ENCODE results near the gene MAPT. TPM values are rescaled to one million over a fixed set of nuclear protein-coding genes. Genes with fewer than 3 reads are reported as not detected.
"Not testable (repeated sequence)": the region's sequence is repeated elsewhere in the genome, so short reads cannot be mapped to it uniquely, and the experiment has no call there.

Gene MAPT
- total RNA-seq, 6 experiments from 2014 or later: 0.11 to 0.43 (median 0.26) TPM

DNA sequence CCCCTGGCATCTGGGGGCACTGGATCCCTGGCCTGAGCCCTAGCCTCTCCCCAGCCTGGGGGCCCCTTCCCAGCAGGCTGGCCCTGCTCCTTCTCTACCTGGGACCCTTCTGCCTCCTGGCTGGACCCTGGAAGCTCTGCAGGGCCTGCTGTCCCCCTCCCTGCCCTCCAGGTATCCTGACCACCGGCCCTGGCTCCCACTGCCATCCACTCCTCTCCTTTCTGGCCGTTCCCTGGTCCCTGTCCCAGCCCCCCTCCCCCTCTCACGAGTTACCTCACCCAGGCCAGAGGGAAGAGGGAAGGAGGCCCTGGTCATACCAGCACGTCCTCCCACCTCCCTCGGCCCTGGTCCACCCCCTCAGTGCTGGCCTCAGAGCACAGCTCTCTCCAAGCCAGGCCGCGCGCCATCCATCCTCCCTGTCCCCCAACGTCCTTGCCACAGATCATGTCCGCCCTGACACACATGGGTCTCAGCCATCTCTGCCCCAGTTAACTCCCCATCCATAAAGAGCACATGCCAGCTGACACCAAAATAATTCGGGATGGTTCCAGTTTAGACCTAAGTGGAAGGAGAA is 118.2 kb downstream of the MAPT start:
- H3K4me1 Mint-ChIP-seq (ENCODE audit: low read depth): peaks cover 17% of the 10 kb centered on the region
- DNase-seq: no peak
- H3K36me3 Mint-ChIP-seq (ENCODE audit: low read depth): no peaks in the 10 kb centered on the region
- no peak overlapping the region; the same call in 1 of the 2 replicates for H3K27ac Mint-ChIP-seq
- TF ChIP-seq CTCF (IDR thresholded peaks at IDR 0.05): no peak
- H3K27me3 Mint-ChIP-seq (ENCODE audit: insufficient read depth): peaks cover 6% of the 10 kb centered on the region
- H3K4me3 Mint-ChIP-seq: no peak overlapping the region
- H3K9me3 Mint-ChIP-seq: no peaks in the 10 kb centered on the region

DNA sequence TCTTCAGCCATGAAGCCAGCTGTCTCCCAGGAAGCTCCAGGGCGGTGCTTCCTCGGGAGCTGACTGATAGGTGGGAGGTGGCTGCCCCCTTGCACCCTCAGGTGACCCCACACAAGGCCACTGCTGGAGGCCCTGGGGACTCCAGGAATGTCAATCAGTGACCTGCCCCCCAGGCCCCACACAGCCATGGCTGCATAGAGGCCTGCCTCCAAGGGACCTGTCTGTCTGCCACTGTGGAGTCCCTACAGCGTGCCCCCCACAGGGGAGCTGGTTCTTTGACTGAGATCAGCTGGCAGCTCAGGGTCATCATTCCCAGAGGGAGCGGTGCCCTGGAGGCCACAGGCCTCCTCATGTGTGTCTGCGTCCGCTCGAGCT is 118.8 kb downstream of the MAPT start:
- TF ChIP-seq CTCF (IDR thresholded peaks at IDR 0.05): no peak
- Mint-ChIP-seq H3K4me3 (no peak overlapping the region), H3K9me3 (no peaks in the 10 kb centered on the region), H3K4me1 (ENCODE audit: low read depth) (peaks cover 17% of the 10 kb centered on the region), H3K36me3 (ENCODE audit: low read depth) (no peaks in the 10 kb centered on the region), H3K27ac (no peak overlapping the region; the same call in 1 of the 2 replicates), H3K27me3 (ENCODE audit: insufficient read depth) (peaks cover 6% of the 10 kb centered on the region)
- DNase-seq: no peak

DNA sequence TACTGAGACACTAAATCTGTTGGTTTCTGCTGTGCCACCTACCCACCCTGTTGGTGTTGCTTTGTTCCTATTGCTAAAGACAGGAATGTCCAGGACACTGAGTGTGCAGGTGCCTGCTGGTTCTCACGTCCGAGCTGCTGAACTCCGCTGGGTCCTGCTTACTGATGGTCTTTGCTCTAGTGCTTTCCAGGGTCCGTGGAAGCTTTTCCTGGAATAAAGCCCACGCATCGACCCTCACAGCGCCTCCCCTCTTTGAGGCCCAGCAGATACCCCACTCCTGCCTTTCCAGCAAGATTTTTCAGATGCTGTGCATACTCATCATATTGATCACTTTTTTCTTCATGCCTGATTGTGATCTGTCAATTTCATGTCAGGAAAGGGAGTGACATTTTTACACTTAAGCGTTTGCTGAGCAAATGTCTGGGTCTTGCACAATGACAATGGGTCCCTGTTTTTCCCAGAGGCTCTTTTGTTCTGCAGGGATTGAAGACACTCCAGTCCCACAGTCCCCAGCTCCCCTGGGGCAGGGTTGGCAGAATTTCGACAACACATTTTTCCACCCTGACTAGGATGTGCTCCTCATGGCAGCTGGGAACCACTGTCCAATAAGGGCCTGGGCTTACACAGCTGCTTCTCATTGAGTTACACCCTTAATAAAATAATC is 119.3 kb downstream of the MAPT start:
- Mint-ChIP-seq H3K4me3 (no peak overlapping the region), H3K4me1 (ENCODE audit: low read depth) (peaks cover 17% of the 10 kb centered on the region), H3K36me3 (ENCODE audit: low read depth) (no peaks in the 10 kb centered on the region), H3K27me3 (ENCODE audit: insufficient read depth) (peaks cover 6% of the 10 kb centered on the region), H3K9me3 (no peaks in the 10 kb centered on the region), H3K27ac (peak overlapping the region; percentile 37; the same call in 1 of the 2 replicates)
- TF ChIP-seq CTCF (IDR thresholded peaks at IDR 0.05): no peak
- peak; percentile 70 for DNase-seq

DNA sequence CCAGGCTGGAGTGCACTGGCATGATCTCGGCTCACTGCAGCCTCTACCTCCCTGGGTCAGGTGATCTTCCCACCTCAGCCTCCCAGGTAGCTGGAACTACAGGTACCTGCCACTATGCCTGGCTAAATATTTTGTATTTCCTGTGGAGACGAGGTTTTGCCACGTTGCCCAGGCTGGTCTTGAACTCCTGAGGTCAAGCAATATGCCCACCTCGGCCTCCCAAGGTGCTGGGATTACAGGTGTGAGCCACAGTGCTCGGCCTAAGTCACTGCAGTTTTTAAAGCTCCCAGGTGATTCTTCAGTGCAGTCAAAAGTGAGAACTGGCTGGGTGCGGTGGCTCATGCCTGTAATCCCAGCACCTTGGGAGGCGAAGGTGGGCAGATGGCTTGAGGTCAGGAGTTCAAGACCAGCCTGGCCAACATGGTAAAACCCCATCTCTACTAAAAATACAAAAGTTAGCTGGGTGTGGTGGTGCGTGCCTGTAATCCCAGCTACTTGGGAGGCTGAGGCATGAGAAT is 125.1 kb downstream of the MAPT start:
- H3K4me1 Mint-ChIP-seq (ENCODE audit: low read depth); DNase-seq; H3K27ac Mint-ChIP-seq; H3K4me3 Mint-ChIP-seq; H3K27me3 Mint-ChIP-seq (ENCODE audit: insufficient read depth); H3K9me3 Mint-ChIP-seq; H3K36me3 Mint-ChIP-seq (ENCODE audit: low read depth): not testable (repeated sequence)

DNA sequence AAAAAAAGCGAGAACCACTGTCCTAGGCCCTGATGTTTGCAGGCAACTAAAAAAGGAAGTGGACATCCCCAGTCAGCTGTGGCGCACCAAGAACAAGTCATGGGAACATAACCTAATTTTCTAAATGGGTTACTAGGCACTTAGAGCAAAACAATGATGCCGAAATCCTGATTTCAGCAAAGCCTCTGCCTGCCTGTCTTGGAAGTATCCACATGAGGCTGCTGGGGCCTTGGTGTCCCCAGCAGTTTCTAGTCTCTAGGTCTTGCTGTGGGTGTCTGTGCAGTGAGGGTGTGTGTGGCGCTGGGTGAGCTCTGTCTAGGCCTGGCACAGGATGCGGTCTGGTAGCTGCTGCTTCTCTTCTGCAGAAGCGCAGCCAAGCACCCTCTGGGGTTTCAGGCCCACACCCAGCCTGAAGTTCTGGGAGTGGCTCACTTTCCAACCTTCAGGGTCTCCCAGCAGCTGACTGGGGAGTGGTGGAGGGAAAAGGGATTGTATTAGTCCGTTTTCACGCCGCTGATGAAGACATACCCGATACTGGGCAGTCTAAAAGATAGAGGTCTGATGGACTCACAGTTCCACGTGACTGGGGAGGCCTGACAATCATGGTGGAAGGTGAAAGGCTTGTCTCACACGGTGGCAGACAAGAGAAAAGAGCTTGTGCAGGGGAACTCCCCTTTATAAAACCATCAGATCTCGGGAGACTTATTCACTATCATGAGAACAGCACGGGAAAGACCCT is 125.8 kb downstream of the MAPT start:
- Mint-ChIP-seq H3K27me3 (ENCODE audit: insufficient read depth) (peaks cover 5% of the 10 kb centered on the region), H3K27ac (no peak overlapping the region), H3K9me3 (no peaks in the 10 kb centered on the region), H3K4me1 (ENCODE audit: low read depth) (no peaks in the 10 kb centered on the region), H3K4me3 (no peak overlapping the region), H3K36me3 (ENCODE audit: low read depth) (no peaks in the 10 kb centered on the region)
- TF ChIP-seq CTCF (IDR thresholded peaks at IDR 0.05): no peak
- no peak for DNase-seq

GRCh38 chr17:46020998-46021397 is 126.6 kb downstream of the MAPT start:
- Mint-ChIP-seq H3K27ac (no peak overlapping the region), H3K36me3 (ENCODE audit: low read depth) (peaks cover 4% of the 10 kb centered on the region; the same call in 1 of the 2 replicates), H3K4me3 (no peak overlapping the region), H3K4me1 (ENCODE audit: low read depth) (no peaks in the 10 kb centered on the region), H3K27me3 (ENCODE audit: insufficient read depth) (peaks cover 4% of the 10 kb centered on the region), H3K9me3 (no peaks in the 10 kb centered on the region)
- DNase-seq: no peak
- no peak for TF ChIP-seq CTCF (IDR thresholded peaks at IDR 0.05)

DNA sequence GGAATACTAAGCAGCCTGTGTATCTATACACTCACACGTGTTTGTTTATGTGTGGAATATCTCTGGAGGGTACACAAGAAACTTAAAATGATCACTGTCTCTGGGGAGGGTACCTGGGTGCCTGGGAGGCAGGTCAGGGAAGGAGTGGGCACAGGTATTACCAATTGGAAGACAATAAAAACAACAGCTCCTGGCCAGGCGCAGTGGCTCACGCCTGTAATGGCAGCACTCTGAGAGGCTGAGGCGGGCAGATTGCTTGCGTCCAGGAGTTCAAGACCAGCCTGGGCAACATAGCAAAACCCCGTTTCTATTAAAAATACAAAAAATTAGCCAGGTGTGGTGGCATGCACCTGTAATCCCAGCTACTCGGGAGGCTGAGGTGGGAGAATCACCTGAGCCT is 129.0 kb downstream of the MAPT start:
- H3K4me1 Mint-ChIP-seq (ENCODE audit: low read depth); H3K27me3 Mint-ChIP-seq (ENCODE audit: insufficient read depth); DNase-seq; H3K27ac Mint-ChIP-seq; H3K4me3 Mint-ChIP-seq; H3K9me3 Mint-ChIP-seq: not testable (repeated sequence)
- peaks cover 10% of the 10 kb centered on the region for H3K36me3 Mint-ChIP-seq (ENCODE audit: low read depth)
